GM21423 (cell line): ENCODE results near the gene CNGB1.
"Not testable (repeated sequence)": the region's sequence is repeated elsewhere in the genome, so short reads cannot be mapped to it uniquely, and the experiment has no call there.

ENCODE experiments used
- ATAC-seq: cut with Tn5 transposase; IDR thresholded peaks from one replicate; pipeline ENCODE4 v1.9.1; 2021; ENCODE audit warnings: mild to moderate bottlenecking, moderate library complexity; ENCODE audit not compliant: unreplicated experiment

The CNGB1 gene

GRCh38 chr16:57892447-57893096, 78.4 kb downstream of the CNGB1 start:
- ATAC-seq = no peak

GRCh38 chr16:57892041-57892440, 78.9 kb downstream of the CNGB1 start:
- no peak for ATAC-seq

DNA sequence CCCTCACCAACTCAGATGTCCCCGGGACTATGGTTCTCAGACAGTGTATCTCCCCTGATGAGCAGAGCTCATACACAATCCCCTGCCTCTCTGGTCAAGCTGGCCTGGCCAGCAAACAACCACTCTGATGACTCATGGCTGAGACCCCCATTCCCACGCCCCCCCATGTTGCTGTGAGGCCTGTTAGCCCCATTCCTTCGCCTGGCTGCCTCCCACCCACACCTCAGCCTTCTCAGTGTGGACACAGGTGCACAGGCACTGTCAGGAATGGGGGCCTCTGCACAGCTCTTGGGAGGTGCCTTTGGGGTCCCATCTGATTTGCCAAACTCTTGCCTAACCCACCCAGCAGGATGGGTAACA, 80.2 kb downstream of the CNGB1 start:
- no peak for ATAC-seq

DNA sequence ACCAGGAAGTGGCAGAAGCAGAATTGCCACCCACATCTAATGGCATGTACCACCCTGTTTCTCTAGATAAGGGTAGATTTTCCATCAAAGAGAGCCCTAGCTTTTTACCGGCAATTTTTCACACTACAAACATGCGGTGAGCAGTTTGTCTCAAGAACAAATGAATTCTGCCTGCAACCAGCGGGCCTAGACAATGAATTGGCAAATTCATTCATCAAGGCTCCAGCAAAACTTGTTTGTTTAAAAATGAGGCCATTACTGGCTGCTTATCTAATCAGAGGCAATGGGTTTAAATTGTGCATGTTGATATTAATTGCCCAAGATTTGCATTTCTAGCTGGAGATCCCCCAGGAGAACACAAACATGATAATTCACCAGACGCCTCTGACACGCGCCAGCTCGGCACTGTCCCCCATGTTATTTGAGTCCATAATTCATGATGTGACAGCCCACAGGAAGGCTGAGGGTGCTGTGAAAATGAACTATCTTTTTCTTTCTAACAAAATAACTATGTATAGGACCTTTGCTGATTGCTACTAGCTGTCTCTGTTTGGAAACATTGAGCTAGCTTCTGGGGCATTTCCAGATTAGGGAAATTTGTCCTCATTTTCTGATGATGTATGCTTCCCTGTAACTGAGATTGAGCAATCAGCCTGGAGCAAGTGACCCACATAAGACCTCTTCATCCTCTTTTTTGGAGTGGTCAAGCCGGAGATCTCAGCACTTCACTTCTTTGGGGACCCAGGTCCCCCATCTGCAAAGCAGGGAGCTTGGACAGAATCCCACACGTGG, 80.8 kb downstream of the CNGB1 start:
- no peak for ATAC-seq

DNA sequence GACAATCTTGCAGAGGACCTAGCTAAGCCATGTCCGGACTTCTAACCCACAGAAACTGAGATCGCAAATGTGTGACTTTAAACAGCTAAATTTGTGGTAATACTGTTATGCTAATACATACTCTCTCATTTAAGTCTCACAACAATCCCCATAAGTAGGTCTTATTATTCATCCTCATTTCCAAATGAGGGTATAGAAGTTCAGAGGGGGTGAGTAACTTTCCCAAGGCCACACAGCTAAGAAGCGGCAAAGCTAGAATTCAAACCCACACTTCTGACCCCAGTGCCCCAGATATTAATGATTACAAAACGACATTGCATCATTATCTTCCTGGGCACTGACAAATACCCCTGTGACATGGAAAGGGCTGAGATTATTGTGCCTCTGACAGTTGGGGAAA, 81.4 kb downstream of the CNGB1 start:
- ATAC-seq = no peak

GRCh38 chr16:57889111-57889510, 81.8 kb downstream of the CNGB1 start:
- ATAC-seq = no peak

GRCh38 chr16:57888128-57888527, 82.8 kb downstream of the CNGB1 start:
- ATAC-seq = no peak

- no peak for ATAC-seq
These were observed 83.2 kb downstream of the CNGB1 start for GRCh38 chr16:57887711-57888110.

DNA sequence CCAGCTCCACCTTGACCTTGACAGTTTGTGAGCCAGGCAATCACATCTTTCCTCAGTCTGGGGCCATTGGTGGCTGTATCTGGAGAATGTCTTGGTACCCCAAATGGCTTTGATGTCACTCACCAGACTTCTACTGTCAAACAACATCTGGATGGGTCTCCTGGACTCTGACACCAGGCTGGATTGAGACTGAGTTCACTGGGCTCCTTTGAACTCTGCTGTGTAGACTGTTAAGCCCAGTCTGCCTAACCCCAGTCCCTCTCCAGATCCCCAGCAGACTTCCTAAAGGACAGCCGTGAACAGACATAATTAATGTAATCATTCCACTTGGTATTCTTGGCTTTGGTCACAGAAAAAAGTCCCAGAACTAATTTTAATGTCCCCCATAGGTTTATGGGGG, 84.5 kb downstream of the CNGB1 start:
- ATAC-seq = no peak

DNA sequence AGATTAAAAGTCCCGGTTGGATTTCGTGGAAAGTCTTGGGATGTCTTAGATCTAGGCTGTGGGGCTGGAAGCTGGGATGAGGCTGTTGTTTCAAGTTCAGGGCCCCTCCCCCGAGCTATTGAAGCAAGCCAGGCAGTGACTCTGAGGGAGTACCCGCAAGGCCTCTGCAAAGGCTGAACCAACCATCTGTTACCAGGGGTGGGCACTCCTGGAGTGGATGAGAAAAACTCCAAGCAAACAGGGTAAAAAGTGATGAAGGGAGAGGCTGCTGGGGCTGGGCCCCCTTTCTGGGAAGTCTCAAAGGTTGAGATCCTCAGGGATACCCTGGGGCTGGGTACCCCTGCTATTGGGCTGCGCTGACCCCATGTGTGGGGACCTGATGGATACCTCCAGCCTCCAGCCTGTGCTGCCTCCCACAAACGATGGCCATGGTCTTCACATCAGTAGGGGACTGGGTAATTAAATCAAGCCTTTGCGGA, 86.2 kb downstream of the CNGB1 start:
- ATAC-seq = no peak

DNA sequence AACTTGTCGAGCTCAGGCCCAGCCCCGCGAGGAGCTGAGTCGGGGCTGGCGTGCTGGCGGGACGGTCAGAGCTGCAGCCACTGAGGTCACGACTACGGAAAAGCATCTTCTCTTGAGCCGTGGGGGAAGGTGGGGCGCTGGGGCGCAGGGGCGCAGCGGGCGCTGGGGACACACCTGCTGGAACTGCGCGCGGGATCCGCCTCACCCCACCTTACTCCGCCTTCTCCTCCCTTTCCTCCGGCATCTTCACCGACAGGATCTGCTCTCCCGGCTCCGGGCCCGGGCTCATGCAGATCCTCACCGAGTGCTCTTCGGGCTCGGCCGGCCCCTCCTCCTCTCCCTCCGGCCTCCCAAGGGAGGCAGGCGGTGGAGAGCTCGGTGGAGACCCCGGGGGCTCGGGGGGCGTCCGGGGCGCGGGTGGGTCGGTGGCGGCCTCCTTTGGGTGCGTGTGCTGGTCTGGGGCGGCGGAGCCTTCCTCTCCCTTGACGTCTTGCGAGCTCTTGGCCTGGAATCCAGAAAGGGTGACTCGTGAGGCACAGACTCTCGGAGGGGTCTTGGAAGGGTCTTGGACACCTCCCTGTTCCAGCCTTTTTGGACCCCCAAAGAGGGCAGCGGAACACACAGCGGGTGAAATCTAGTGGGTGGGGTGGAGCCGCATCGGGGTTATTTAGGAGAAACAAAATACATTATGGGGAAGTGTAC, 86.8 kb downstream of the CNGB1 start:
- ATAC-seq = no peak

DNA sequence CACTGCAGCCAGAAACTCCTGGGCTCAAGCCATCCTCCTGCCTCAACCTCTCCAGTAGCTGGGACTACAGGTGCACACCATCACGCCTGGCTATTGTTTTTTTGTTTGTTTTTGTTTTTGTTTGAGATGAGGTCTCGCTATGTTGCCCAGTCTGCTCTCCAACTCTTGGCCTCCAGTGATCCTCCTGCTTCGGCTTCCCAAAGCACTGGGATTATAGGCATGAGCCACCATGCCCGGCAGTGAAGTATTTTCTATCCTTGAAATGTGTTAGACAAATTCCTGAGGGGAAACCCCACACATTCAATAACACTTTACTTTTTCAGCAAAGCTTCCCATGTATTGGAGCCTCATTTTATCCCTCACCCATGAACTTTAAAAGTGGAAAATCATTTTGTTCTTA, 87.4 kb downstream of the CNGB1 start:
- no peak for ATAC-seq

GRCh38 chr16:57882792-57883191, 88.1 kb downstream of the CNGB1 start:
- no peak for ATAC-seq

DNA sequence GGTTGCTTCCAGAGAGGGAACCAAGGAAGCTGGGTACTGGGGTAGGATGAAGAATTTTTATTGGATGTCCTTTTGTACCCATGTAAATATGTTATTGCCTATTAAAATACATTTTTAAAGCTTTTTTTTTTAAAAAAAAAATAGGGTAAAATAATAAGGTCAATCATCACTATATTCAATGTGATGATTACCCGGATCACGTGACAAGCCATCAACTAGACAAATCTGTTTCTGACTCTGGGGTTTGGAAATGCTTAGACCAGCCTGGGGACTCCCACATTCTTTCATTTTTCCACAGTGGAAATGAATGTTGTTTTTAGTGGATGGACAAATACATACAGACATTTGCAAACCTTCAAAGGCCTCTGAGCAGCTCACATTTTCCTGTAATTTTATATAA, 88.7 kb downstream of the CNGB1 start:
- ATAC-seq = no peak

GRCh38 chr16:57878586-57878985, 92.3 kb downstream of the CNGB1 start:
- no peak for ATAC-seq

- ATAC-seq = no peak
These were observed 94.7 kb downstream of the CNGB1 start for GRCh38 chr16:57876210-57876609.

DNA sequence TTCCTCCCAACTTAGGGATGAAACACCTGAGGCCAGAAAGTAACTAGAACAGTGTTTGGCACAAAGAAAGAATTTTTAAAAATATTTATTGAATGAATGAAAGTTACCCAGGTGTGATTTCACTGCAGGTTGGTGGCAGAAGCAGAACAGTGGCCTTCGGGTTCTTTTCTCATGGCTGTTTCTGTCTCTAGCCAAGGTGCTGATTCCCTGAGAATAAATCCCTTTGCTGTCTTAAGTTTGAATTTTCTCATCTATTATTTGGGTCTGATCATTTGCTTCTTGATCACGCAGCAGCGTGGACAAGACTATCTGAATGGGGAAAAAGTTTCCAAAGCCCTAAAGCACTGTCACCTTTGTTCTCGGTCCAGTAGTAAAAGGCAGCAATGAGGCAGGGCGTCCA, 95.6 kb downstream of the CNGB1 start:
- ATAC-seq = no peak

- no peak for ATAC-seq
These were observed 97.7 kb downstream of the CNGB1 start for GRCh38 chr16:57873218-57873617.

DNA sequence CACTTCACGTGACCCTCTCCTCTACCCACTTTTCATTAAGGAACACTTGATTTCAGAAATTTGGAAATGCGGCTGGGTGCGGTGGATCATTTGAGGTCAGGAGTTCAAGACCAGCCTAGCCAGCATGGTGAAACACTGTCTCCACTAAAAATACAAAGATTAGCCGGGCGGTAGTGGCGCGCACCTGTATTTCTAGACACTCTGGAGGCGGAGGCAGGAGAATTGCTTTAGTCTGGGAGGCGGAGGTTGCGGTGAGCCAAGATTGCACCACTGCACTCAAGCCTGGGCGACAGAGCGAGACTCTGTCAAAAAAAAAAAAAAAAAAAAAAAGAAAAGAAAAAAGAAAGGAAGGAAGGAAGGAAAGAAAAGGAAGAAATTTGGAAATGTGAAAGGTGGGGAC, 98.2 kb downstream of the CNGB1 start:
- not testable (repeated sequence) for ATAC-seq

DNA sequence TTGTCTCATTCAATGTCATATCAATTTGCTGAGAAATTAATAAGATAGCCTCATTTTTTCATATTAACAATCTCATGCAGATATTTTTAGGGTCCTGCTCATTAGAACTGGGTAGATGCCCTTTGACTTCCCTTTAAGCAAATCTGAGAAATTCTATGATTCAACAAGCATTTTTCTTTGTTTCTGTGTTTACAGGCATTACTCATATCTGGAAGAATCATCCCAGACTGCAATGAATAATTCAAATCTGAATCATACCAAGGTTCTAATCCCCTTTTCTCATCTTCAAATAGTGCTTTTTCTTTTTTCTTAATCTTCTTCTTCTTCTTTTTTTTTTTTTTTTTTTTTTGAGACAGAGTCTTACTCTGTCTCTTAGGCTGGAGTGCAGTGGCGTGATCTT, 99.5 kb downstream of the CNGB1 start:
- no peak for ATAC-seq

DNA sequence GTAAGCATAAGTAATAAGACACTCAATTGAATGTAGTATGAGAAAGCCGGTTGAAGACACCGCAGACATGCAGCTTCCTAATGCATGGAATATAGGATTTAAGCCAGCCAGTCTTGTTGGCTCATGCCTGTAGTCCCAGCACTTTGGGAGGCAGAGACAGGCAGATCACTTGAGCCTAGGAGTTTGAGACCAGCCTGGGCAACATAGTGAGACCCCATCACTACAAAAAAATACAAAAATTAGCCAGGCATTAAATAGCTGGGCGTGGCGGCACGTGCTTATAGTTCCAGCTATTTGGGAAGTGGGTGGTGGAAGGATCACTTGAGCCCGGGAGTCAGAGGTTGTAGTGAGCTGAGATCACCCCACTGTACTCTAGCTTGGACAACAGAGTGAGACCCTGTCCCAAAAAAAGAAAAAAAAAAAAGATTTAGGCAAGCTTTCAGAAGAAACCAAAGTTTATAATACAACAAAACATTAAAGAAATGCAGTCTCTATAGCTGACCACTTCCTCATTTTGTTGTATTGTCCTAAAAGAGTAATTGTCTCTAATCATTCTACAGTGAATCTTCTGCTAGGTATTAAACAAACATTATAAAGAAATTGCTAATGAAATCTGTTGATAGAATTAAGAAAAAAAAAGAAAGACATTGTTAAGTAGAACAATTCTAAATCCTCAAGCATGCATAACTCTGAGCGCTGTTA, 100.0 kb downstream of the CNGB1 start:
- no peak for ATAC-seq
